Stomach (tissue), 9 donors: ENCODE results near the gene CDC42SE1. TPM values are rescaled to one million over a fixed set of nuclear protein-coding genes. Genes with fewer than 3 reads are reported as not detected.

Experiments
- DNase-seq, 2 donors: peaks; one replicate each; pipeline versions ENCODE4 v3.0.0 to v3.0.0-alpha.2; 2013 to 2019
- H3K27ac ChIP-seq, 5 donors: fragments of 200-600 bp in 4 of 5; sonication (generic) in 4 of 5; one replicate each; pipeline ENCODE4 v1.5.1; 2013 to 2019; ENCODE audit warnings: mild to moderate bottlenecking in 1 of 5, moderate library complexity in 1 of 5
- H3K27me3 ChIP-seq, 3 donors: fragments of 200-600 bp; sonication (generic); one replicate each; pipeline ENCODE4 v1.5.1; 2017 to 2019; ENCODE audit warnings: mixed run types in 1 of 3
- H3K36me3 ChIP-seq, 4 donors: fragments of 200-600 bp; sonication (generic); 1 replicate in 3 of 4; 2 replicates in 1 of 4; pipeline ENCODE4 v1.5.1; 2016 to 2019
- H3K4me1 ChIP-seq, 4 donors: fragments of 200-600 bp; sonication (generic); one replicate each; pipeline ENCODE4 v1.5.1; 2016 to 2019
- H3K4me3 ChIP-seq, 4 donors: fragments of 200-600 bp; sonication (generic) in 3 of 4; one replicate each; pipeline ENCODE4 v1.5.1; 2016 to 2019; ENCODE audit warnings: mild to moderate bottlenecking in 1 of 4
- H3K9me3 ChIP-seq, 4 donors: fragments of 200-600 bp; sonication (generic); one replicate each; pipeline ENCODE4 v1.5.1; 2016 to 2019
- EP300 ChIP-seq: sonication (generic); formaldehyde crosslinking; IDR thresholded peaks from one replicate; pipeline ENCODE4 v1.6.1; 2017; ENCODE audit warnings: antibody characterized with exemption
- POLR2A ChIP-seq, 4 donors: fragments of 450-650 bp; IDR thresholded peaks; one replicate each; pipeline ENCODE4 v1.6.1; 2016; ENCODE audit warnings: antibody characterized with exemption in 4 of 4, control low read depth in 2 of 4, mild to moderate bottlenecking in 1 of 4, moderate library complexity in 1 of 4
- POLR2AphosphoS5 ChIP-seq, 3 donors: sonication (generic); formaldehyde crosslinking; IDR thresholded peaks; one replicate each; pipeline ENCODE4 v1.6.1; 2016; ENCODE audit warnings: antibody characterized with exemption in 3 of 3
- WGBS, 5 donors: extraction: QIAGEN DNeasy Blood & Tissue Kit in 3 of 5; methylation state at CpG; one replicate each; pipeline versions ENCODE4 v1.1.5 to v1.1.7; 2013 to 2018; 5-methylcytosine and 5-hydroxymethylcytosine counted together
- intact Hi-C: fragments of 100-400 bp; cut with DNase I; formaldehyde crosslinking; loops from one replicate; pipeline ENCODE4 v1.15.1; 2023; ENCODE audit warnings: low total_unique reads
- polyA plus RNA-seq, 3 donors: library from polyadenylated mRNA; stranded (reverse); fragments of 200-250 nt; gene quantifications; one replicate each; pipeline ENCODE4 v1.2.3, GENCODE V29; 2013
- total RNA-seq, 5 donors: library from RNA; depleted of rRNA; stranded (reverse); fragments of >200 nt; gene quantifications; one replicate each; pipeline versions ENCODE4 v1.1.0 to v1.2.3, GENCODE V29; 2014 to 2016
- TF ChIP-seq, protein P1 (sequence below), 7 experiments: fragments of 450-650 bp in 4 of 7; fragments of 200-600 bp in 3 of 7; sonication (generic) in 3 of 7; IDR thresholded peaks; one replicate each; pipeline ENCODE4 v1.5.1; 2016 to 2019; ENCODE audit warnings: antibody characterized with exemption in 7 of 7, control low read depth in 2 of 7, mild to moderate bottlenecking in 1 of 7
- donor health status: healthy with polysubstance abuse.
- donor health status: Bipolar disorder and iron deficiency.
- donor health status: healthy.

The CDC42SE1 gene
- total and polyA plus RNA-seq, 8 donors, result 28.1 to 90.3 (median 48.1) TPM

DNA sequence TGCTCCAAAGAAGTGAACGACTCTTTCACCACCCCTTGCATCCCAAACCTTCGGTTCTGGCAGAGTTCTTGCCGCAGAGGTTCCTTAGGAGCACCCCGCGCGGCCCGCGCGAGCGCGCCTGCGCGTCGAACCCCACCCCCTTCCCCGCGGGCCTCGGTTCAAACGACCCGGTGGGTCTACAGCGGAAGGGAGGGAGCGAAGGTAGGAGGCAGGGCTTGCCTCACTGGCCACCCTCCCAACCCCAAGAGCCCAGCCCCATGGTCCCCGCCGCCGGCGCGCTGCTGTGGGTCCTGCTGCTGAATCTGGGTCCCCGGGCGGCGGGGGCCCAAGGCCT, 11.9 kb downstream of the CDC42SE1 start, which contains the start of gene C1orf56:
Gene C1orf56, plus strand, starts transcription at position 161 of the 334 bp plus-strand sequence. Its CDS starts 97 bp downstream, at position 258.
- DNase-seq, result peak; percentile 72 to 92
- H3K4me3 ChIP-seq, result peak within 1 kb of the TSS; percentile 69 to 91 (median 80)
- intact Hi-C loops, result no loop called here
- peak within 1 kb of the TSS; percentile 55 to 92 (median 92) for H3K27ac ChIP-seq
- H3K27me3 ChIP-seq, result no peaks in the 10 kb centered on the region
- peak; percentile 41 to 72 (median 66) for TF ChIP-seq POLR2AphosphoS5 (IDR thresholded peaks at IDR 0.05)
- TF ChIP-seq, protein P1, sequence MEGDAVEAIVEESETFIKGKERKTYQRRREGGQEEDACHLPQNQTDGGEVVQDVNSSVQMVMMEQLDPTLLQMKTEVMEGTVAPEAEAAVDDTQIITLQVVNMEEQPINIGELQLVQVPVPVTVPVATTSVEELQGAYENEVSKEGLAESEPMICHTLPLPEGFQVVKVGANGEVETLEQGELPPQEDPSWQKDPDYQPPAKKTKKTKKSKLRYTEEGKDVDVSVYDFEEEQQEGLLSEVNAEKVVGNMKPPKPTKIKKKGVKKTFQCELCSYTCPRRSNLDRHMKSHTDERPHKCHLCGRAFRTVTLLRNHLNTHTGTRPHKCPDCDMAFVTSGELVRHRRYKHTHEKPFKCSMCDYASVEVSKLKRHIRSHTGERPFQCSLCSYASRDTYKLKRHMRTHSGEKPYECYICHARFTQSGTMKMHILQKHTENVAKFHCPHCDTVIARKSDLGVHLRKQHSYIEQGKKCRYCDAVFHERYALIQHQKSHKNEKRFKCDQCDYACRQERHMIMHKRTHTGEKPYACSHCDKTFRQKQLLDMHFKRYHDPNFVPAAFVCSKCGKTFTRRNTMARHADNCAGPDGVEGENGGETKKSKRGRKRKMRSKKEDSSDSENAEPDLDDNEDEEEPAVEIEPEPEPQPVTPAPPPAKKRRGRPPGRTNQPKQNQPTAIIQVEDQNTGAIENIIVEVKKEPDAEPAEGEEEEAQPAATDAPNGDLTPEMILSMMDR (IDR thresholded peaks at IDR 0.05), result no peak
- no peaks in the 10 kb centered on the region for H3K9me3 ChIP-seq
- peaks cover 5 to 21% (median 13%) of the 10 kb centered on the region in 4 donors for H3K36me3 ChIP-seq
- 0 to 1% (median 1%) methylated on average over 21 to 29 of the region's 29 CpGs for WGBS, 5 donors
- H3K4me1 ChIP-seq, result peaks cover 6 to 37% (median 27%) of the 10 kb centered on the region in 4 donors

DNA sequence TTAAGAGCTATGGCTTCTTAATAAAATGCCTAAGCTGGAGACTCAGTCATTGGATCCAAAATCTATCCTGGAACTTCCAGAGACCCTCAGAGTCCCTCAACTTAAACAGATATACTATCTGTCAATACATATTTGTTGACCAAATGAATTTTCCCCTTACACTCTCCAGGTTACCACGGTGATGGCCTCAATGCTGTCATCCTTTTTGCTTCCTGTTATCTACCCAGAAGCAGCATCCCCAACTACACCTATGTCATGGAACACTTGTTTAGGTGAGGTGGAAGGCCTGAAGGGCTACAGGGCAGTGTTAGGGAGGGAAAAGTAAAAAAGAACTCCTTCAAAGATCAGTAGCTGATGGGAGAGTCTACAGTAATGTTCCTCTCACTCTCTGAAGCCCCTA, 16.3 kb downstream of the CDC42SE1 start:
- Histone ChIP-seq H3K27me3 (no peaks in the 10 kb centered on the region), H3K4me1 (peaks cover 0 to 14% (median 8%) of the 10 kb centered on the region in 4 donors), H3K9me3 (no peaks in the 10 kb centered on the region), H3K4me3 (no peak overlapping the region), H3K27ac (no peak overlapping the region), H3K36me3 (no peaks in the 10 kb centered on the region)
- TF ChIP-seq POLR2A (IDR thresholded peaks at IDR 0.05) (no peak), EP300 (no peak), POLR2AphosphoS5 (IDR thresholded peaks at IDR 0.05) (no peak)
- TF ChIP-seq, protein P1 (IDR thresholded peaks at IDR 0.05), result no peak
- intact Hi-C loops, result no loop called here
- 85 to 97% (median 88%) methylated on average over 1 of the region's 1 CpG for WGBS, 5 donors
- DNase-seq, result no peak

DNA sequence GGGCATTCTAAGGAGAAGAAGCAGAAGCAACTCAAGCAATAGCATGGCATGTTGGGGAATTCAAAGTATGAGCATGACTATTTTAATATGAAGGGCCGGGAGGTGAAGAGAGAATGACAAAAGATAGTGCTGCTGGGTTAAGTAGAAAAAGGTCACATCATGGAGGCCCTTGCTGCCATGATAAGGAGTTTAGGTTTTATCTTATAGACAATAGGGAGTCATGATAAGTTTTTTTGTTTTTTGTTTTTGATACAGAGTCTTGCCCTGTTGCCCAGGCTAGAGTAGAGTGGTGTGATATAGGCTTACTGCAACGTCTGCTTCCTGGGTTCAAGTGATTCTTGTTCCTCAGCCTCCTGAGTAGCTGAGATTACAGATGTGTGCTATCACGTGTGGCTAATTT, 19.9 kb downstream of the CDC42SE1 start:
- intact Hi-C loops, result no loop called here
- no peak overlapping the region for H3K27ac ChIP-seq
- H3K27me3 ChIP-seq, result no peaks in the 10 kb centered on the region
- TF ChIP-seq, protein P1 (IDR thresholded peaks at IDR 0.05), result no peak
- TF ChIP-seq EP300 (no peak), POLR2A (IDR thresholded peaks at IDR 0.05) (no peak), POLR2AphosphoS5 (IDR thresholded peaks at IDR 0.05) (no peak)
- H3K36me3 ChIP-seq, result peaks cover 9 to 22% (median 11%) of the 10 kb centered on the region in 4 donors
- 78 to 91% (median 85%) methylated on average over 3 of the region's 3 CpGs for WGBS, 5 donors
- DNase-seq, result no peak
- peaks cover 0 to 8% (median 0%) of the 10 kb centered on the region in 4 donors for H3K4me1 ChIP-seq
- no peaks in the 10 kb centered on the region for H3K9me3 ChIP-seq
- no peak overlapping the region for H3K4me3 ChIP-seq

DNA sequence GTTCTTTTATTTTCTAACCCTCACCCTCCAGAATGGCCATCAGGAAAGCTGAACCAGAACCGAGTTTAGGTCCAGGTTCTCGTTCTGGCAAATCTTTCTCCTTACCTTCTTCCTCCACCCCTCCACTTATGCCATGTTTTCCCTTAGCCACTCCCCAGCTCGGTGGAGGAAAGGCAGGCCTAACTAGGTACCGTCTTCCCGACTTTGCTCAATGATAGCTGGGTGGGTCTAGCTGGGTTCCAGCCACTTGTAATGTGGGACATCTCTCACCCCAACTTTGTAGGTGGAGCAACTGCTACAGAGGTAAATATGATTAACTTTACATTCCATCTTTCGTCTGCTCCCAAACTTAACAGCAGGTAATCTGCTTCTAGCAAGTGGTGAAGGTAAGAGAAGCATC, 22.4 kb downstream of the CDC42SE1 start:
- Histone ChIP-seq H3K27ac (no peak overlapping the region), H3K27me3 (no peaks in the 10 kb centered on the region), H3K9me3 (no peaks in the 10 kb centered on the region), H3K4me3 (no peak overlapping the region), H3K36me3 (peaks cover 19 to 45% (median 33%) of the 10 kb centered on the region in 4 donors), H3K4me1 (peaks cover 0 to 8% (median 0%) of the 10 kb centered on the region in 4 donors)
- intact Hi-C loops, result no loop called here
- WGBS, 5 donors, result 50 to 72% (median 67%) methylated on average over 6 of the region's 6 CpGs
- TF ChIP-seq POLR2AphosphoS5 (IDR thresholded peaks at IDR 0.05), result no peak
- TF ChIP-seq, protein P1 (IDR thresholded peaks at IDR 0.05), result no peak
- TF ChIP-seq EP300, result no peak
- DNase-seq, result no peak
